ENCODE results near the gene GSAP.

- TF ChIP-seq POLR2A (IDR thresholded peaks at IDR 0.05) = no peak
- no peak for TF ChIP-seq CTCF (IDR thresholded peaks at IDR 0.05)
- no peak for TF ChIP-seq EP300 (IDR thresholded peaks at IDR 0.05)
These were observed 33.9 kb upstream of the GSAP start for GRCh38 chr7:77450054-77450453.
